Mammary epithelial cell (primary cell): ENCODE measurements around the gene ATXN3L.

Experiments
- EZH2 ChIP-seq: IDR thresholded peaks from 2 replicates; pipeline ENCODE4 v1.6.1; 2012; ENCODE audit warnings: low read length, inconsistent platforms, borderline replicate concordance
- TF ChIP-seq, protein P1 (sequence below), 2 donors: IDR thresholded peaks in 1 of 2; conservative IDR thresholded peaks in 1 of 2; 2 replicates each; pipeline ENCODE4 v1.5.1; 2011 to 2012; ENCODE audit warnings: inconsistent platforms in 2 of 2, low read length in 2 of 2, mild to moderate bottlenecking in 2 of 2, control low read depth in 1 of 2, low read depth in 1 of 2; ENCODE audit not compliant: insufficient read depth in 1 of 2; ENCODE audit errors: extremely low read depth in 1 of 2

DNA sequence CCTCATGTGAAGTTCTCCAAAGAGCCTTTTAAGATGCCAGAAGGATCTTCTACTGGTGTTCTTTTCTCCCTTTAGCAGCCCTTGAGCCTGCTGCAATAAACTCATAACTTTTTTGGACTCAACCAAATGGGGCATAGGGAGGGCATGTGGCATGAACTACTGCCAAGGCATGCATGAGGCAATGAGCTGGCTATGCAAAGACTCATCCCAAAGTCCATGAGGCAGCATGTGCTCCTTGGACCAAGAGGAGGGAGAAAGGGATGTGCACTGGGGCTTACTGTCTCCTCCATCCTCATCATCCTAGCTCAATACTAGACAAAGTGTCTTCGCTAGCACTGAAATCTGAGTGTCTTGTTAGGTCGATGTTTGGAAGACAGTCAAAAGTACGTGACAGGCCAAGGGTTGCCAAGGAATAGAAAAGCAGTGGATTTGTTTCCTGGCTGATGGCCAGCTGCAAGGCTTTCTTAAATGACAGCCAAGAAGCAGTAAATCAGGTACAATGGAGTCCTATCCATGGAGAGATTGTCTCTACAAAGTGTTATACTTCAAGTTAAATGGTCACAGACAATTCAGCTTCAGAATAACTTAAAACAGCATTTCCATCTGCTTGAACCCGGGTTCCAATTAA, 44.5 kb upstream of the ATXN3L start:
- TF ChIP-seq, protein P1, sequence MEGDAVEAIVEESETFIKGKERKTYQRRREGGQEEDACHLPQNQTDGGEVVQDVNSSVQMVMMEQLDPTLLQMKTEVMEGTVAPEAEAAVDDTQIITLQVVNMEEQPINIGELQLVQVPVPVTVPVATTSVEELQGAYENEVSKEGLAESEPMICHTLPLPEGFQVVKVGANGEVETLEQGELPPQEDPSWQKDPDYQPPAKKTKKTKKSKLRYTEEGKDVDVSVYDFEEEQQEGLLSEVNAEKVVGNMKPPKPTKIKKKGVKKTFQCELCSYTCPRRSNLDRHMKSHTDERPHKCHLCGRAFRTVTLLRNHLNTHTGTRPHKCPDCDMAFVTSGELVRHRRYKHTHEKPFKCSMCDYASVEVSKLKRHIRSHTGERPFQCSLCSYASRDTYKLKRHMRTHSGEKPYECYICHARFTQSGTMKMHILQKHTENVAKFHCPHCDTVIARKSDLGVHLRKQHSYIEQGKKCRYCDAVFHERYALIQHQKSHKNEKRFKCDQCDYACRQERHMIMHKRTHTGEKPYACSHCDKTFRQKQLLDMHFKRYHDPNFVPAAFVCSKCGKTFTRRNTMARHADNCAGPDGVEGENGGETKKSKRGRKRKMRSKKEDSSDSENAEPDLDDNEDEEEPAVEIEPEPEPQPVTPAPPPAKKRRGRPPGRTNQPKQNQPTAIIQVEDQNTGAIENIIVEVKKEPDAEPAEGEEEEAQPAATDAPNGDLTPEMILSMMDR (conservative IDR thresholded peaks at IDR 0.05 in 1 of 2, IDR thresholded peaks at IDR 0.05 in 1 of 2; ENCODE audit: extremely low read depth in 1 of 2, insufficient read depth in 1 of 2, low read depth in 1 of 2, low read length in 2 of 2): no peak
- TF ChIP-seq EZH2: no peak
